HUES6 (cell line): ENCODE measurements around the gene ENPP1.
A peak's percentile ranks its signal among the peaks of the same experiment; 100 is the strongest.

ENCODE experiments used
- H3K27ac ChIP-seq: 2 replicates; pipeline ENCODE4 v1.7.0; 2013; ENCODE audit warnings: low read depth, mild to moderate bottlenecking, low read length, inconsistent platforms
- H3K27me3 ChIP-seq: 2 replicates; pipeline ENCODE4 v1.6.1; 2013; ENCODE audit warnings: low read length; ENCODE audit not compliant: control insufficient read depth, insufficient read depth
- H3K36me3 ChIP-seq: 2 replicates; pipeline ENCODE4 v1.6.1; 2013; ENCODE audit warnings: low read length; ENCODE audit not compliant: control insufficient read depth, insufficient read depth
- H3K4me1 ChIP-seq: 2 replicates; pipeline ENCODE4 v1.6.1; 2013; ENCODE audit warnings: low read length; ENCODE audit not compliant: control insufficient read depth, insufficient read depth
- H3K4me3 ChIP-seq: 2 replicates; pipeline ENCODE4 v1.5.1; 2013; ENCODE audit warnings: low read depth, low read length
- H3K9ac ChIP-seq: one replicate; pipeline ENCODE4 v1.6.1; 2013; ENCODE audit warnings: mild to moderate bottlenecking, low read length
- H3K9me3 ChIP-seq: 2 replicates; pipeline ENCODE4 v1.6.1; 2013; ENCODE audit warnings: low read depth, low read length; ENCODE audit not compliant: control insufficient read depth, insufficient read depth

ENPP1 gene

DNA sequence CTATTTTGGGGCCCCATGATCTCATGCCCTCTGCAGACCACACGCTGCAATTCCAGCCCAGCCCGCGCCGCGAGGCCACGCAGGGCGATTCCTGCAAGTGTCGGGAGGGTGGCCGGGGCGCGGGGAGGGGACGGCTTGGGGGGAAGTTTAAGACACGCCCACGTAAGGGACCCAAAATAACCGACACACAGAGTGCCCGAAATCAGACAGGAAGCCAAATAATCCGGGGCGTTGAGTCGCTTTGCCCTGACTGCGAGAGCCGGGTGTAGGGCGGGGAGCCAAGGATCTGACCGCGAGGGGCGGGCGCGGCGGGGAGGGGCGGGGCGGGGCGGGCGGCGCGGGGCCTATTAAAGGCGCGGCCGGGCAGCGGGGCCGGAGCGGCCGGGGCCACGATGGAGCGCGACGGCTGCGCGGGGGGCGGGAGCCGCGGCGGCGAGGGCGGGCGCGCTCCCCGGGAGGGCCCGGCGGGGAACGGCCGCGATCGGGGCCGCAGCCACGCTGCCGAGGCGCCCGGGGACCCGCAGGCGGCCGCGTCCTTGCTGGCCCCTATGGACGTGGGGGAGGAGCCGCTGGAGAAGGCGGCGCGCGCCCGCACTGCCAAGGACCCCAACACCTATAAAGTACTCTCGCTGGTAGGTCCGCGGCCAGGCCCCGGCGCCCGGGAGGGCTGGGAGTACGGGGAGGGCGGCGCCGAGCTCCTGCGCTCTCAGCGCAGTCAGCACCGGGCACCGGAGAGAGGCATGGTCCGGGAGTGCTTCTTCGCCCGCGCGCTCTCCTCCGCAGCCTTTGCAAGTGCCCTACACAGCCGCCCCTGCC lies at the start of gene ENPP1:
ENPP1 (plus strand) TSS at position 377 of the 816 bp plus-strand sequence; CDS start at position 393, 16 bp downstream.
- H3K36me3 ChIP-seq = no peaks in the 10 kb centered on the region
- peaks cover 5% of the 10 kb centered on the region for H3K9me3 ChIP-seq
- peaks cover 20% of the 10 kb centered on the region for H3K4me1 ChIP-seq
- H3K27ac ChIP-seq = no peak within 1 kb of the TSS; the same call in 1 of the 2 replicates
- peaks cover 23% of the 10 kb centered on the region for H3K27me3 ChIP-seq
- H3K4me3 ChIP-seq = peak within 1 kb of the TSS; percentile 80
- peak within 1 kb of the TSS; percentile 83 for H3K9ac ChIP-seq

DNA sequence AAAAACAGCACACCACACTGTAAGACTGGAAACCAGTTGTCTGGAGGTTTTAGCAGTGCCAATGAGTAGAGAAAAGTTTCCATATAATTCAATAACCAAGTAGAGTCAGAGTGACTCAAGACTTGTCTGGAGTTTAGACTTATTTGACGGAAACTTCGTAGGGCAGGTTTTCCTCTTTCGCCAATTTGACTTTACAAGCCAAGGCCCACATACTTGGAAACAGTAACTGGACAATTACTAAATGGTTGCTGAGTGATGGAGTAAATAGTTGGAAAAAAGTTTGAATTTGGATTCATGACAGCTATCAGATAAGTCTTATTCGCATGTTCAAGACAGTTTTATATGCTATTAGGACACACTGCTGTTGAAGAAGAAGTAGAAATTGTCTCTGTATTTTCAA lies 48.9 kb upstream of the ENPP1 start:
- Histone ChIP-seq H3K27me3 (no peaks in the 10 kb centered on the region), H3K9ac (no peak overlapping the region), H3K27ac (no peak overlapping the region), H3K4me3 (no peak overlapping the region), H3K4me1 (no peaks in the 10 kb centered on the region), H3K36me3 (no peaks in the 10 kb centered on the region), H3K9me3 (no peaks in the 10 kb centered on the region)

DNA sequence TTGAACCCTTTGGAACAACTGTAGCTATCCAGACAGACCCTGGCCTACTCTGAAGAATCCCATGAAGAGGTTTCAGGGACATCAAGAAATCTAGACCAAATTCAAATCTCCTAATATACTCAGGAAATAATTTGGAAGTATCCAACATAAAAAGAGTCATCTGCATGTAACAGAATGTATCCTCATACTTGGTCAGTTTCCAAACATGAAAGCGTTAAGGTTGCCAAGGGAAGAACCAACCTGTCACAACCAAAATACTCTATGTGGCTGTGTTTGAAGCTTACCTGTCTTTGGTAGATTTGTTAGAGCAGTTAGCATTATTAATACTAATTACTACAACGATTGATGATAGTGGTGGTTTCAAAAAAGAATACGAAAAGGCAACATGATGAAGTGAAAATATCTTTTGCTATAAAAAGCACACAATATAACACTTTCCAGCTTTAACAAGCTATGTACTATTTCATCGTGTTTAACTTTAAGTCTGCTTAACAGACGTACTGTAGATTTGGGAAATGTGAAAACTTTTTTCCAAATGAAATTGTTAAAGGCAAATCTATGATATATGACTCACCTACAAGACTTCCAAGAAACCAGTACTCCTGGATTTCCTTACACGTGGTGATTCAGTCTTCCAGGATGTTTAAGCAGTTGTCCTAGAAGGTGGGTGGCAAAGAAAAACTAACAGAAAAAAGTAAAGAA lies 46.6 kb upstream of the ENPP1 start:
- Histone ChIP-seq H3K9ac (no peak overlapping the region), H3K4me1 (peaks cover 6% of the 10 kb centered on the region; the same call in 1 of the 2 replicates), H3K9me3 (no peaks in the 10 kb centered on the region), H3K36me3 (no peaks in the 10 kb centered on the region), H3K27me3 (no peaks in the 10 kb centered on the region), H3K27ac (no peak overlapping the region), H3K4me3 (no peak overlapping the region)

DNA sequence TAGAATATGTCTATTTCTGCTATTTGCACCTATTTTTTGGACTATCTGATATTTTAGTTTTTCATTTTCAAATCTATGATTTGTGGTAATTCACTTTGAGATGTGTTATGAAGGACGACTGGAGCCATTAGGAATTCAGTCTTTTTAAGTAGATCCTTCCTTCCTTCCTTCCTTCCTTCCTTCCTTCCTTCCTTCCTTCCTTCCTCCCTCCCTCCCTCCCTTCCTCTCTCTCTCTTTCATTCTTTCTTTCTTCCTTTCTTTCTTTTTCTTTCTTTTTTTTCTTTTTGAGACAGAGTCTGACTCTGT lies 46.1 kb upstream of the ENPP1 start:
- no peak overlapping the region for H3K9ac ChIP-seq
- H3K36me3 ChIP-seq = no peaks in the 10 kb centered on the region
- H3K4me3 ChIP-seq = no peak overlapping the region
- H3K4me1 ChIP-seq = peaks cover 6% of the 10 kb centered on the region; the same call in 1 of the 2 replicates
- H3K27ac ChIP-seq = no peak overlapping the region
- no peaks in the 10 kb centered on the region for H3K9me3 ChIP-seq
- H3K27me3 ChIP-seq = no peaks in the 10 kb centered on the region

DNA sequence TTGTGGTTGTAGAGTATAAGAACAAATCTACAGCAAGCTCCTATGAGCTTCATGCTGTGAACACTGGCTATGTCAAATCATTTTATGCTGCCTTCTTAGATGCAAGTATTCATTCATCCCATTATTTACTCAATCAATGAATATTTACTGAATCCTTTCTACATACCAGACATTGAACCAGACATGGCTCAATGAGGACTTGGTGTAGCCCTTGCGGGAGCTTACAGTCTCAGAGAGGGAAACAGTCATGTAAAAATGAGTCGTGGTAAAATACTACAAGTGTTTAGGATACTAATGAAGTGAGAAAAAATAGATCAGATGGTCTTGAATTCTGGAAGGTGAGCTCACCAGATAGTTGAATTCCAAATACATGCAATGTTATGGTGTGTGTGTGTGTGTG lies 44.8 kb upstream of the ENPP1 start:
- Histone ChIP-seq H3K27me3 (no peaks in the 10 kb centered on the region), H3K4me1 (peaks cover 6% of the 10 kb centered on the region; the same call in 1 of the 2 replicates), H3K36me3 (no peaks in the 10 kb centered on the region), H3K27ac (no peak overlapping the region), H3K9ac (no peak overlapping the region), H3K4me3 (no peak overlapping the region), H3K9me3 (no peaks in the 10 kb centered on the region)

DNA sequence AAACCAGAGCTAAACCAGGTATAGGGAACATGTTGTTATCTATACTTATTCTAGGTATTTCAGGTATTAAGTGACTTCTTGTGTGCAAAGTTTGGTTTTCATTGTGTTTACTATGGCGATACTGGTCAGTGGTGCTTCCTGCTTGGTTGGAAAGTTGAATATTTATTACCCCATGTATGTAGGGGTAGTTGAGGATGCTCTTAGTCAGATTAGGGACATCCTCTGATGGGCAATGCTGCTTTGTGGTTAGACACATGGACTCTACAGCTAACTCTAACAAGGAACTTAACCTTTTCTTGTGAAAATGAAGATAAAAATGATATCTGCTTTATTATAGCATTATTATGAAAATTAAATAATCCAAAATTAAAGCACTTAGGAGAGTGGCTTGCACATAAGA lies 44.1 kb upstream of the ENPP1 start:
- Histone ChIP-seq H3K27ac (no peak overlapping the region), H3K9me3 (no peaks in the 10 kb centered on the region), H3K4me3 (no peak overlapping the region), H3K9ac (no peak overlapping the region), H3K4me1 (peaks cover 6% of the 10 kb centered on the region; the same call in 1 of the 2 replicates), H3K36me3 (no peaks in the 10 kb centered on the region), H3K27me3 (no peaks in the 10 kb centered on the region)

DNA sequence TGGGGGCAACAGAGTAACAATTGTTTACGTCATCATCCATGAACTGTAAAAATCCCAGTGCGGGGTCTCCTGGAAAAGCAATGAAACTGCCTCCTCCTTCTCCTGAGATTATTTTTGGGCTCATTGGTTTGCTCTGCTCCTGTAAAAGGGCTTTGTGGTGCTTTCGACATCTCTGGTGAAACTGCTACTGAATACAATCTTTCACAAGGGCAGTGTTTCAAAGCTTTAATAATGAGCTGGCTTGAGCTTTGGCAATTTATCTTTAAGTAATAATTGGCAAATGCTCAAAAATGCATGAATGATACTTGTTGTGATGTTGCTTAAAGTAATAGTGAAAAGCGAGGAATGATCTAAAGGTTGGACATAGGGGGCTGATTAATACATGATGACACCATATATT lies 43.5 kb upstream of the ENPP1 start:
- no peaks in the 10 kb centered on the region for H3K36me3 ChIP-seq
- H3K4me3 ChIP-seq = no peak overlapping the region
- H3K4me1 ChIP-seq = peaks cover 6% of the 10 kb centered on the region; the same call in 1 of the 2 replicates
- no peak overlapping the region for H3K9ac ChIP-seq
- H3K27me3 ChIP-seq = no peaks in the 10 kb centered on the region
- H3K27ac ChIP-seq = no peak overlapping the region
- no peaks in the 10 kb centered on the region for H3K9me3 ChIP-seq

DNA sequence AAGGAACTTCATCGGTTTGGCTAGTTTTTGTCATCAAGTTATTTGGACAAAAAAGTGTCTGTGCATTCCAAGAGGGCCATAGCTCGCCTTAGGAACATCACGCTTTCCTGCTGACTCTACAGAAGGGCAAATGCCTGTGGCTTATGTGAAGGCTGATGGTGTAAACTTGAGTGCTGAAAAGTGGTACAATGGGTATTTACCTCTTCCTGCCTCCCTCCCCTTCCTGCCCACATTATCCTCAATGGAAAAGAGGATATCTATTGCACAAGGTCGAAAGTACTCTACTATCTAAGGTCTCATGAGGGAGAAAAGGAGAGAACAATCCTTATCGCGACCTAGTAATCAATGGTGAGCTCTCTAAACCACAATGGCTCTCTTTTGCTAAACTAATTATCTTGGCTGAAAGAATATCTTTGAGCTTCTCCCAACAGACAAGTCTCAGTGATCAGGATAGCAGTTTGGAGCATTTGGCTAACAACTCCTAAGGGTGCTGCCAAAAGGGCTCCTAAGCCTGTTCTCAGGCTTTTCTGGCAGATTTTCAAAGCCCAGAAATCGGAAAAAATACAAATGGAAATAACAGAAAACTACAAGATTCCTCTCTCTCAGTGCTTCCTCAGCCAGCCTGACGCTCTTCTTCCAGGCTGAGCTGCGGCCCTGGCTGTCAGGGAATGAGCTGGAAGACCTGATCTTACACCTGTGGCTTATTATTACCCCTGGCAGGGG lies 42.6 kb upstream of the ENPP1 start:
- no peak overlapping the region for H3K27ac ChIP-seq

DNA sequence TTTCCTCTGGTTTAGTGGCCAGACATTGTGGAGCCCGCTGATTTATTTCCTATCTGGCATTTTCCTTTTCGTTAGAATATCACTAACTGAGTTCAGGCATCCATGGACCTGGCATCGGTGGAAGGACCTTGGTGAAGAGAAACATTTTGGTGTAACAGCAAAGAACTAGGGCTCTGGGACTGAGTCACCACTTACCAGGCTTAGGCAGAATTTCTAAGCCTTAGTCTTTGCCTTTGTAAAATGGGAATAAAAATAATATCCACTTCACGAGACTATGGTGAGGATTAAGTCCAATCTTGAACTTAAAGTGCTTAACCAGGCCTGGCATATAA lies 42.0 kb upstream of the ENPP1 start:
- no peaks in the 10 kb centered on the region for H3K9me3 ChIP-seq
- H3K36me3 ChIP-seq = no peaks in the 10 kb centered on the region
- H3K9ac ChIP-seq = no peak overlapping the region
- H3K27ac ChIP-seq = no peak overlapping the region
- H3K4me3 ChIP-seq = no peak overlapping the region
- H3K27me3 ChIP-seq = 0 out of 2 replicates have a peak, but pooled peaks cover 2% of the 10 kb centered on the region
- H3K4me1 ChIP-seq = peaks cover 6% of the 10 kb centered on the region; the same call in 1 of the 2 replicates

More for the DNA sequence above, 42.6 kb upstream of the ENPP1 start:
- Histone ChIP-seq H3K4me1 (peaks cover 6% of the 10 kb centered on the region; the same call in 1 of the 2 replicates), H3K27me3 (no peaks in the 10 kb centered on the region), H3K9ac (no peak overlapping the region), H3K9me3 (no peaks in the 10 kb centered on the region), H3K36me3 (no peaks in the 10 kb centered on the region), H3K4me3 (no peak overlapping the region)

DNA sequence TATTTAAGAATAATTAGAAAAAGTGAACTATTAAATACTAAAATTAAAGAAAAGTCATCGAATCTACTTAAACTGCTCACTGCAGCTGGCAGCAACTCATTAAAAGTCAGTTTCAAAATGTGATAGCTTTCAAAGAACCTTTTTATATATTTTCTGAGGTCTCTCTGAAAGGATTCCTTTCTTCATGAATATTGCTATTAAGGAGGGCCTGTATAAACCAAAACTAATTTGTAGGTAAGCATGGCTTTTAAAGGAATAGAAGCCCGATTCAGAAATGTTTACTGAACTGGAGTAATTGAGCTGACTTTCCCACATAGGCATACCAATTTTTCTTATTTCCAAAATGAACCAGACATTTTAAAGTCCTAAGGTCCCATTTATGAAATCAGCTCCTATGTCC lies 41.2 kb upstream of the ENPP1 start:
- no peaks in the 10 kb centered on the region for H3K36me3 ChIP-seq
- no peak overlapping the region for H3K27ac ChIP-seq
- H3K4me3 ChIP-seq = no peak overlapping the region
- peaks cover 6% of the 10 kb centered on the region; the same call in 1 of the 2 replicates for H3K4me1 ChIP-seq
- peaks cover 7% of the 10 kb centered on the region; the same call in 1 of the 2 replicates for H3K27me3 ChIP-seq
- no peaks in the 10 kb centered on the region for H3K9me3 ChIP-seq
- no peak overlapping the region for H3K9ac ChIP-seq

DNA sequence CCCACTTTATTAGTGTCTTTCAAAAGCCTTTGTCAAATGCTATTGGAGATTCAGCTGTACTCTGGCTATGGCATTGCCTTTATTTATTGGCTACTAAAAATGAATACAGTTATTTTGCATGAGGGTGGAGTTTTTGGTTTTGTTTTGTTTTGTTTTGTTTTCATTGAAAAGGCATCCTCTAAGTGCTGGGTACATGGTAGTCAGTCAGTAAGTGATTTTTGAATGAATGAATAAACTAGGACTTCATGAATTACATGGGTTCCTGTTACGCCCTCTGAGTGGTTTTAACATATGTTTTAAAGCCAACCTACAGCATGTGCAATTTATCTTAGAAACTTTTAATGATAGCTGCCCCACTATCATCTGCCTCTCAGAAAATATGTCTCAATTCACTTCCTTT lies 38.9 kb upstream of the ENPP1 start:
- Histone ChIP-seq H3K9ac (no peak overlapping the region), H3K9me3 (no peaks in the 10 kb centered on the region), H3K27ac (no peak overlapping the region), H3K27me3 (peaks cover 7% of the 10 kb centered on the region; the same call in 1 of the 2 replicates), H3K4me3 (no peak overlapping the region), H3K36me3 (no peaks in the 10 kb centered on the region), H3K4me1 (peaks cover 13% of the 10 kb centered on the region; the same call in 1 of the 2 replicates)
